IMR-90 (cell line): ENCODE measurements around the gene PXK. TPM values are rescaled to one million over a fixed set of nuclear protein-coding genes. Genes with fewer than 3 reads are reported as not detected.

Source experiments
- ATAC-seq: fragments of 200-7000 bp; cut with Tn5 transposase; 2 replicates; pipeline ENCODE4 v1.9.1; 2020; ENCODE audit warnings: low read depth, mild to moderate bottlenecking, moderate library complexity
- BruUV-seq: library from RNA; stranded (reverse); fragments of 400-500 nt; replicated peaks from 2 replicates; lab custom pipeline; 2021; lab: Mats Ljungman, UMichigan
- CTCF ChIA-PET: fragments of 300-600 bp; formaldehyde crosslinking; extraction: SDS; loops from one replicate; lab custom pipeline; 2021; ENCODE audit warnings: antibody characterized with exemption; lab: Yijun Ruan, JAX
- POLR2A ChIA-PET: fragments of 300-600 bp; sonication (Branson Sonifier 250); formaldehyde crosslinking; loops from one replicate; lab custom pipeline; 2022; ENCODE audit warnings: antibody characterized with exemption; ENCODE audit not compliant: unreplicated experiment; lab: Charles Lee
- DNase-seq: peaks from one replicate; pipeline ENCODE4 v3.0.0; 2013
- H2AFZ ChIP-seq: replicated peaks from 2 replicates; pipeline ENCODE3; 2013; ENCODE audit warnings: low read length, mild to moderate bottlenecking; ENCODE audit not compliant: poor library complexity
- H2AK5ac ChIP-seq: 2 replicates; pipeline ENCODE4 v1.6.1; 2013; ENCODE audit warnings: low read depth, low read length, inconsistent platforms
- H2AK9ac ChIP-seq: replicated peaks from 2 replicates; pipeline ENCODE3; 2013; ENCODE audit warnings: mild to moderate bottlenecking, low read depth, low read length, moderate library complexity; ENCODE audit not compliant: poor library complexity
- H2BK120ac ChIP-seq: 2 replicates; pipeline ENCODE4 v1.6.1; 2013; ENCODE audit warnings: low read depth, low read length, inconsistent platforms
- H2BK15ac ChIP-seq: 3 replicates; pipeline ENCODE4 v1.6.1; 2013; ENCODE audit warnings: low read depth, low read length, inconsistent platforms
- H2BK20ac ChIP-seq: 2 replicates; pipeline ENCODE4 v1.6.1; 2013; ENCODE audit warnings: low read depth, mild to moderate bottlenecking, inconsistent platforms, low read length, moderate library complexity
- H2BK5ac ChIP-seq: 2 replicates; pipeline ENCODE4 v1.6.1; 2013; ENCODE audit warnings: mild to moderate bottlenecking, low read depth, low read length, inconsistent platforms; ENCODE audit not compliant: poor library complexity, severe bottlenecking
- H3K14ac ChIP-seq: replicated peaks from 2 replicates; pipeline ENCODE4 v1.6.1; 2013; ENCODE audit warnings: low read depth, low read length, inconsistent platforms
- H3K18ac ChIP-seq: 2 replicates; pipeline ENCODE4 v1.6.1; 2013; ENCODE audit warnings: low read depth, low read length, control low read depth
- H3K23ac ChIP-seq: 2 replicates; pipeline ENCODE4 v1.6.1; 2013; ENCODE audit warnings: low read depth, low read length, inconsistent platforms
- H3K27ac ChIP-seq: 2 replicates; pipeline ENCODE4 v1.5.1; 2013; ENCODE audit warnings: mild to moderate bottlenecking, control low read depth, low read length; ENCODE audit not compliant: insufficient read depth
- H3K27me3 ChIP-seq: 2 replicates; pipeline ENCODE4 v1.6.1; 2013; ENCODE audit warnings: low read length; ENCODE audit not compliant: control insufficient read depth, insufficient read depth
- H3K36me3 ChIP-seq: 2 replicates; pipeline ENCODE4 v1.6.1; 2013; ENCODE audit warnings: low read length, mixed read lengths; ENCODE audit not compliant: control insufficient read depth, insufficient read depth
- H3K4ac ChIP-seq: 2 replicates; pipeline ENCODE4 v1.6.1; 2013; ENCODE audit warnings: low read depth, low read length, inconsistent platforms
- H3K4me1 ChIP-seq: 2 replicates; pipeline ENCODE4 v1.6.1; 2013; ENCODE audit warnings: low read length, mixed read lengths; ENCODE audit not compliant: control insufficient read depth, insufficient read depth
- H3K4me2 ChIP-seq: 2 replicates; pipeline ENCODE4 v1.6.1; 2013; ENCODE audit warnings: low read depth, mild to moderate bottlenecking, control low read depth, low read length, moderate library complexity
- H3K4me3 ChIP-seq: 2 replicates; pipeline ENCODE4 v1.5.1; 2013; ENCODE audit warnings: low read depth, mild to moderate bottlenecking, control low read depth, low read length, moderate library complexity; ENCODE audit not compliant: insufficient read depth
- H3K56ac ChIP-seq: 2 replicates; pipeline ENCODE4 v1.6.1; 2013; ENCODE audit warnings: low read length, inconsistent platforms; ENCODE audit not compliant: insufficient read depth; ENCODE audit errors: extremely low read depth
- H3K79me1 ChIP-seq, 2 experiments: 2 replicates each; pipeline ENCODE4 v1.6.1; 2013; ENCODE audit warnings: low read length in 2 of 2, inconsistent platforms in 1 of 2, low read depth in 1 of 2
- H3K9ac ChIP-seq: 2 replicates; pipeline ENCODE4 v1.6.1; 2013; ENCODE audit warnings: low read depth, low read length, control low read depth
- H3K9me1 ChIP-seq: 2 replicates; pipeline ENCODE4 v1.6.1; 2013; ENCODE audit warnings: low read length, inconsistent platforms; ENCODE audit not compliant: insufficient read depth
- H3K9me3 ChIP-seq: 2 replicates; pipeline ENCODE4 v1.6.1; 2013; ENCODE audit warnings: low read length; ENCODE audit not compliant: control insufficient read depth, insufficient read depth
- H4K20me1 ChIP-seq: 2 replicates; pipeline ENCODE4 v1.6.1; 2013; ENCODE audit warnings: low read length, inconsistent platforms; ENCODE audit not compliant: insufficient read depth
- H4K5ac ChIP-seq: 2 replicates; pipeline ENCODE4 v1.6.1; 2013; ENCODE audit warnings: mild to moderate bottlenecking, low read depth, low read length, control low read depth
- H4K8ac ChIP-seq, 2 experiments: 2 replicates each; pipeline ENCODE4 v1.6.1; 2013; ENCODE audit warnings: low read depth in 2 of 2, low read length in 2 of 2, control low read depth in 1 of 2, inconsistent platforms in 1 of 2
- H4K91ac ChIP-seq: 2 replicates; pipeline ENCODE4 v1.6.1; 2013; ENCODE audit warnings: low read depth, low read length, inconsistent platforms; ENCODE audit not compliant: insufficient read depth
- BHLHE40 ChIP-seq: fragments of 150-350 bp; IDR thresholded peaks from 2 replicates; pipeline ENCODE4 v1.6.1; 2016; ENCODE audit warnings: mild to moderate bottlenecking, low read depth, low read length
- CEBPB ChIP-seq: IDR thresholded peaks from 2 replicates; pipeline ENCODE4 v1.6.1; 2012; ENCODE audit warnings: low read depth, low read length, improper control_type of control experiment
- CHD1 ChIP-seq: IDR thresholded peaks from 2 replicates; pipeline ENCODE4 v1.6.1; 2012; ENCODE audit warnings: low read depth, low read length, improper control_type of control experiment
- CTCF ChIP-seq: conservative IDR thresholded peaks from 2 replicates; pipeline ENCODE4 v1.5.1; 2012; ENCODE audit warnings: mild to moderate bottlenecking, low read depth, low read length, improper control_type of control experiment
- FOS ChIP-seq: fragments of 150-350 bp; IDR thresholded peaks from 2 replicates; pipeline ENCODE4 v1.6.1; 2016; ENCODE audit warnings: low read depth, low read length
- MAFK ChIP-seq: IDR thresholded peaks from 2 replicates; pipeline ENCODE4 v1.6.1; 2012; ENCODE audit warnings: low read depth, low read length, improper control_type of control experiment
- MAZ ChIP-seq: IDR thresholded peaks from 2 replicates; pipeline ENCODE4 v1.6.1; 2012; ENCODE audit warnings: low read depth, mild to moderate bottlenecking, low read length, improper control_type of control experiment, moderate library complexity, borderline replicate concordance
- MXI1 ChIP-seq: IDR thresholded peaks from 2 replicates; pipeline ENCODE4 v1.6.1; 2012; ENCODE audit warnings: low read depth, mild to moderate bottlenecking, low read length, moderate library complexity, borderline replicate concordance
- NFE2L2 ChIP-seq: fragments of 150-350 bp; IDR thresholded peaks from 2 replicates; pipeline ENCODE4 v1.6.1; 2016; ENCODE audit warnings: low read depth, mild to moderate bottlenecking, low read length
- POLR2A ChIP-seq: IDR thresholded peaks from 2 replicates; pipeline ENCODE4 v1.6.1; 2012; ENCODE audit warnings: mild to moderate bottlenecking, low read depth, low read length
- RAD21 ChIP-seq: IDR thresholded peaks from 2 replicates; pipeline ENCODE4 v1.6.1; 2012; ENCODE audit warnings: low read length, improper control_type of control experiment
- RCOR1 ChIP-seq: IDR thresholded peaks from 2 replicates; pipeline ENCODE4 v1.6.1; 2012; ENCODE audit warnings: mild to moderate bottlenecking, low read length, improper control_type of control experiment; ENCODE audit not compliant: insufficient replicate concordance
- RFX5 ChIP-seq: IDR thresholded peaks from 2 replicates; pipeline ENCODE4 v1.8.0; 2012; ENCODE audit warnings: low read depth, mild to moderate bottlenecking, low read length, moderate library complexity
- WGBS, 2 experiments: methylation state at CpG; one replicate each; pipeline versions ENCODE4 v1.1.5 to v1.1.7; 2013; ENCODE audit warnings: missing lambda C conversion rate in 2 of 2; ENCODE audit not compliant: insufficient read length in 1 of 2; ENCODE audit errors: extremely low coverage in 2 of 2; 5-methylcytosine and 5-hydroxymethylcytosine counted together
- dilution Hi-C: fragments of 300-500 bp; cut with HindIII; formaldehyde crosslinking; loops from one replicate; pipeline ENCODE4 v1.14.3; 2018; ENCODE audit warnings: low sequenced_read_pairs; ENCODE audit not compliant: unreplicated experiment
- in situ Hi-C: fragments of 300-500 bp; cut with MboI; formaldehyde crosslinking; loops from 3 replicates; pipeline ENCODE4 v1.14.3; 2019; ENCODE audit warnings: low sequenced_read_pairs, inconsistent platforms, mixed read lengths
- intact Hi-C: fragments of 100-400 bp; cut with micrococcal nuclease; formaldehyde crosslinking; loops from 2 replicates; pipeline ENCODE4 v1.10.0; 2022
- polyA plus RNA-seq, 3 experiments: library from polyadenylated mRNA; depleted of rRNA; stranded (reverse); fragments of >200 nt; gene quantifications; 2 replicates each; pipeline ENCODE4 v1.2.3, GENCODE V29; 2012; ENCODE audit warnings: low replicate concordance in 1 of 3
- total RNA-seq: library from RNA; depleted of rRNA; stranded (reverse); fragments of >200 nt; gene quantifications from 2 replicates; pipeline ENCODE4 v1.2.3, GENCODE V29; 2012
- TF ChIP-seq, protein P1 (sequence below): fragments of 150-350 bp; IDR thresholded peaks from 2 replicates; pipeline ENCODE4 v1.6.1; 2016; ENCODE audit warnings: low read depth, mild to moderate bottlenecking, low read length, moderate library complexity, borderline replicate concordance
- TF ChIP-seq, protein P2 (sequence below): fragments of 150-350 bp; IDR thresholded peaks from 2 replicates; pipeline ENCODE4 v1.6.1; 2017; ENCODE audit warnings: mild to moderate bottlenecking, antibody characterized with exemption, low read length, low read depth

PXK gene
- total and polyA plus RNA-seq, 2 of the 4 experiments (the other 2 are of a cell fraction) = 14.3 to 17.7 TPM

- H3K27ac ChIP-seq = no peak overlapping the region
- H3K56ac ChIP-seq = no peak overlapping the region
- H3K14ac ChIP-seq = no peak overlapping the region
- peaks cover 13% of the 10 kb centered on the region for H3K4me1 ChIP-seq
- no peak overlapping the region for H2AK9ac ChIP-seq
- BruUV-seq = no TSS peak
- H3K27me3 ChIP-seq = no peaks in the 10 kb centered on the region
- H3K4me3 ChIP-seq = no peak overlapping the region
- in situ Hi-C loops = loop anchor here (10.0 kb wide), 2 partner anchors 171 to 301 kb away; partner anchors contain the start of gene KCTD6
- no CpG with 5 or more reads among the region's 3 CpGs for WGBS, 2 experiments
- no peak overlapping the region for H3K4me2 ChIP-seq
- DNase-seq (no peak), ATAC-seq (no peak)
- no peak overlapping the region for H3K4ac ChIP-seq
- no peaks in the 10 kb centered on the region for H3K9me3 ChIP-seq
- no peak overlapping the region for H4K91ac ChIP-seq
- no peak overlapping the region for H2AK5ac ChIP-seq
- H4K5ac ChIP-seq = no peak overlapping the region
- peaks cover 9% of the 10 kb centered on the region for H3K9me1 ChIP-seq
- ChIA-PET CTCF (no interaction called here), POLR2A (no interaction called here)
- H3K79me1 ChIP-seq = peaks cover 0 to 10% of the 10 kb centered on the region in 2 experiments; a peak in 2 of 4 replicates
- H2BK15ac ChIP-seq = no peak overlapping the region
- no peak overlapping the region for H2BK120ac ChIP-seq
- peaks cover 6% of the 10 kb centered on the region for H3K36me3 ChIP-seq
- H3K9ac ChIP-seq = no peak overlapping the region
- dilution Hi-C loops = no loop called here
- no peak overlapping the region for H4K8ac ChIP-seq
- H2BK5ac ChIP-seq = no peak overlapping the region
- no peak overlapping the region for H2AFZ ChIP-seq
- intact Hi-C loops = loop anchor here (1.0 kb wide), 1 partner anchor 24 kb away; no protein-coding TSS in a partner anchor
- H2BK20ac ChIP-seq = no peak overlapping the region
- peaks cover 3% of the 10 kb centered on the region; the same call in 1 of the 2 replicates for H4K20me1 ChIP-seq
- H3K18ac ChIP-seq = no peak overlapping the region
- no peak overlapping the region for H3K23ac ChIP-seq
- TF ChIP-seq, protein P1, sequence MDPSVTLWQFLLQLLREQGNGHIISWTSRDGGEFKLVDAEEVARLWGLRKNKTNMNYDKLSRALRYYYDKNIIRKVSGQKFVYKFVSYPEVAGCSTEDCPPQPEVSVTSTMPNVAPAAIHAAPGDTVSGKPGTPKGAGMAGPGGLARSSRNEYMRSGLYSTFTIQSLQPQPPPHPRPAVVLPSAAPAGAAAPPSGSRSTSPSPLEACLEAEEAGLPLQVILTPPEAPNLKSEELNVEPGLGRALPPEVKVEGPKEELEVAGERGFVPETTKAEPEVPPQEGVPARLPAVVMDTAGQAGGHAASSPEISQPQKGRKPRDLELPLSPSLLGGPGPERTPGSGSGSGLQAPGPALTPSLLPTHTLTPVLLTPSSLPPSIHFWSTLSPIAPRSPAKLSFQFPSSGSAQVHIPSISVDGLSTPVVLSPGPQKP = no peak
- TF ChIP-seq MAFK = no peak
- TF ChIP-seq CEBPB = no peak
- no peak for TF ChIP-seq MAZ
- no peak for TF ChIP-seq CHD1
- TF ChIP-seq, protein P2, sequence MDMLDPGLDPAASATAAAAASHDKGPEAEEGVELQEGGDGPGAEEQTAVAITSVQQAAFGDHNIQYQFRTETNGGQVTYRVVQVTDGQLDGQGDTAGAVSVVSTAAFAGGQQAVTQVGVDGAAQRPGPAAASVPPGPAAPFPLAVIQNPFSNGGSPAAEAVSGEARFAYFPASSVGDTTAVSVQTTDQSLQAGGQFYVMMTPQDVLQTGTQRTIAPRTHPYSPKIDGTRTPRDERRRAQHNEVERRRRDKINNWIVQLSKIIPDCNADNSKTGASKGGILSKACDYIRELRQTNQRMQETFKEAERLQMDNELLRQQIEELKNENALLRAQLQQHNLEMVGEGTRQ = no peak
- TF ChIP-seq RFX5 = no peak
- TF ChIP-seq NFE2L2 = no peak
- TF ChIP-seq FOS = no peak
- no peak for TF ChIP-seq RCOR1
- no peak for TF ChIP-seq MXI1
- no peak for TF ChIP-seq BHLHE40
- no peak for TF ChIP-seq RAD21
- TF ChIP-seq POLR2A = no peak
- no peak for TF ChIP-seq CTCF
These were observed 8.9 kb upstream of the PXK start for GRCh38 chr3:58323529-58324390.
